Endometrial microvascular endothelial cells (primary cell): ENCODE results near the gene GSG1. TPM values are rescaled to one million over a fixed set of nuclear protein-coding genes. Genes with fewer than 3 reads are reported as not detected.

Source experiments
- in situ Hi-C: cut with HindIII; loops from 2 replicates; pipeline ENCODE4 v1.10.0; 2017; ENCODE audit warnings: low sequenced_read_pairs, low pct_unique_long_range_greater_than_20kb; ENCODE audit errors: inconsistent ontology term
- total RNA-seq: library from RNA; depleted of rRNA; stranded (reverse); fragments of >200 nt; gene quantifications from one replicate; pipeline ENCODE4 v1.2.3, GENCODE V29; 2015; ENCODE audit errors: inconsistent ontology term

Gene GSG1
- total RNA-seq, 1 donor from 2014 or later: not detected

DNA sequence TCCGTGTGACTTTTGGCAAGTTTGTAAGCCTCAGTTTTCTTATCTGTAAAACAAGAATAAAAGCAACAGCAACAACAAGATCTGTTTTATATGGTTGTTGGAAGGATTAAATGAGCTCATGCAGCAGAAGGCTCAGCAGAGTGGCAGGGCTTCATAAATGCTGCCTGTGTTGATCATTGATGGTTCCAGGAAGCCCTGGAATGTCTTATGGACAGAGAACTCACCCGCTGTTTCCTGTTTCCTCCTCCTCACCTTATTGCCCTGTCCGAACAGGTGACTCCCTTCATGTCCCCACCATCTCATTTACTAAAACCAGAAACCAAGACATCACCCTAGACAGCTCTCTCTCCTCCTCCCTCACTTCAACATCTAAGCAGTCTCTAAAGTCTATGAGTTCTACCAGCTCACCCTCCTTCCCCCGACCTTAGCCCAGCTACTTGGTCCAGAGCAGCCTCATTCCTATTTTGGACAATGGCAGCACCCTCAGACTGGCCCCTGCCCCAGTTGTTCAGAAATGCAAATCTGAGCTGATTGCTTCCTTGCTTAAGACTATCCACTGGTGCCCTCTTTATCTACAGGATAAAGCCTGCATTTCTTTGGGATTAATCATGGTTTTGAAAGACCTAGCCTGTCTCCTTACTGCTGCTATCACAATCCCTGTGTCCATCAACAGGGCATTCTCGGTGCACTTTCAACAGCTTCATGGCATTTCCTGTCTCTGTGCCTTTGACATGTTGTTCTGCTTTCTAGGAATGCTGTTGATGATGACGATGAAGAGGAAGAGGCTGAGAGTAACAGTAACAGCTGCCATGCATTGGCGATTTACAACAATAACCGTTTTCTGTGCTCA lies 21.4 kb upstream of the GSG1 start:
- in situ Hi-C loops: loop anchor here (25.0 kb wide), 1 partner anchor 87 kb away; no protein-coding TSS in a partner anchor

DNA sequence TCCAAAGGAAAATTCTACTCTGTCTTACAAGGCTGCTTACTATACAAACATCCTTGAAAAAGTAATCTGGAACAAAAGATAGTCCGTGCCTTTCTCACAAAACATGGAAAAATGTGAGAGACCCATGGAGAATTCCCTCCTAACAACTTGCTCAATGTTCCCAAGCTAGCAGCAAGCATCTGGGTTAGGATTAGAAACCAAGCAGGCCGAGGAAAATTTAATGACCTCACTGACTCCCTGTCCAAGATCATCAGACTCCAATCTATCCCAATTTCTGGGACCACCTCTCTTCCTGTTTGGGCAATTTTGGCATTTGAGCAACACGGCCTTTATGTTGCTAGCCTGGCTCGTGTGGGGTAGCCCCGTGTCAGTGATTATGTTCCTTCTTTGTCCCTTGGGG lies 18.1 kb upstream of the GSG1 start:
- in situ Hi-C loops: loop anchor here (25.0 kb wide), 1 partner anchor 91 kb away; no protein-coding TSS in a partner anchor

DNA sequence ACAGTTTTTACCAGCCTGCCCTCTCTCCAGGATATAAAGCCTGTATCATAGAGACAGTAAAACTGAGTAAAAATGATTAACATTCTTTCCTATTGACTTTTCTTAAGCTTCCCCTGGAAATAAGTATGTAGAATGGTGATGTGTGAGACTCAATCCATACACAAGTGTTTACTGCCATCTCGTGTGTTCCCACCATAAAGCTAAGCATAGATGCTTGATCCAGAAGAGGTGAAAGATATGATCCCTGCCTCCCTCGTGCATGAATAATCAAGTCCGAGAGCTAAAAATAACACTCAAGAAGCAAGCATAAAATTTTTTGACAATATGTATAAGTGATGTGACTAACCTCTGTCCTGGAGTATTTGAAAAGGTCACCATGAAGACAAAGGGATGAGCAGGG lies 16.9 kb upstream of the GSG1 start:
- in situ Hi-C loops: loop anchor here (25.0 kb wide), 1 partner anchor 92 kb away; no protein-coding TSS in a partner anchor

GRCh38 chr12:13119826-13120225 lies 16.4 kb upstream of the GSG1 start:
- in situ Hi-C loops: loop anchor here (25.0 kb wide), 1 partner anchor 92 kb away; no protein-coding TSS in a partner anchor

GRCh38 chr12:13117029-13117428 lies 13.6 kb upstream of the GSG1 start:
- in situ Hi-C loops: loop anchor here (25.0 kb wide), 1 partner anchor 95 kb away; no protein-coding TSS in a partner anchor

- in situ Hi-C loops: loop anchor here (25.0 kb wide), 1 partner anchor 96 kb away; no protein-coding TSS in a partner anchor
Observed at GRCh38 chr12:13116259-13116658, 12.8 kb upstream of the GSG1 start.

DNA sequence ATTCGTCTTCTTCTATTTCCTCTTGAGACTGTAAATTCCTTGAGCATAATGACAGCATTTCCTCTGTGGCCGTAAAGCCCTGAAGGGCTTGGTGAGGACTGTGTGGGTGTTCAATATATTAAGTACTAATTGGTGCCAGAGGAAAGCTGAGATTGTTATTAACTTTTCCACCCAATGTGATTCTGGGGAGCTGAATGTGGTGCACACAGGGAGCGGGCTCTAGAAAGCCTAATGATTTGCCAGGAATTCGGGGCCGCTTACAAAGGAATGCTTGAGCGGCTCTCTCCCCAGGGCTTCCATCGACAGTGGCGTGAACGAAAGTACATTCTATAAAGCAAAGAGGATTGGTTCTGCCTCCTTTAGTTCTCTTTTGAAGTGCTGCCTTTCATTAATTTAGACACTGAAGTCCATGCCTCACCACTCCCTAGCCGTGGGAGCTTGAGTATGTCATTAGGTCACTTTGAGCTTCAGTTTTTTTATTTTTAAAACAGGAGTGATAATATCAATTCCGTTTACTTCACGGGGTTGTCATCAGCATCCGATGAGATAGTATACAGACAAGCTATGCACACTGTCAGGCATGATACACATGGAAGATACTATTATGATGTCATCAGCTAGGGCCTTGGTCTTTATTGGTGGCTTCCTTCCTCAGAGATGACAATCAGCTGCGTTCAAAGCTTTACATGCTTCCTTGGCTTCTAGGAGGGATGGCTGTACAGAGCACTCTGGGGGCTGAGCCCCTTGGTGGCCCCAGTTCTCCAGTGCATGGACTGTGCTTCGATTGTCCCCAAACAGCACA lies 11.0 kb upstream of the GSG1 start:
- in situ Hi-C loops: loop anchor here (25.0 kb wide), 1 partner anchor 98 kb away; no protein-coding TSS in a partner anchor

GRCh38 chr12:13112968-13113367 lies 9.5 kb upstream of the GSG1 start:
- in situ Hi-C loops: loop anchor here (25.0 kb wide), 1 partner anchor 99 kb away; no protein-coding TSS in a partner anchor

GRCh38 chr12:13106666-13107065 lies 3.2 kb upstream of the GSG1 start:
- in situ Hi-C loops: loop anchor here (25.0 kb wide), 1 partner anchor 106 kb away; no protein-coding TSS in a partner anchor

DNA sequence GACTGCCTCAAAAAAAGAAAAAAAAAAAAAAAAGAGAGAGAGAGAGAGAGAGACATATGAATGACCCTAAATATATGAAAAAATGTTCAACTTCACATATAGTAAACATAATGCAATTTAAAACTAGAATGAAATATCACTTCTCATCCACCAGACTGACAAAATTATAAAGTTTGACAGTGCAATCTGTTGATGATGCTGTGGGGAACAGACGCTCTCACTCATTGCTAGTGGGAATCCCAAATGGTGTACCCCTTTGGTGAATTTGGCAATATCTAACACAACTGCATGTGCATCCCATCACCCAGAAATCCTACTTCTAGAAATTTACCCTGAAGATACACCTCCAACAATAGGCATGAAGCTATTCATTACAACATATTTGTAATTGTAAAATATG lies 2.3 kb upstream of the GSG1 start:
- in situ Hi-C loops: loop anchor here (25.0 kb wide), 1 partner anchor 107 kb away; no protein-coding TSS in a partner anchor

DNA sequence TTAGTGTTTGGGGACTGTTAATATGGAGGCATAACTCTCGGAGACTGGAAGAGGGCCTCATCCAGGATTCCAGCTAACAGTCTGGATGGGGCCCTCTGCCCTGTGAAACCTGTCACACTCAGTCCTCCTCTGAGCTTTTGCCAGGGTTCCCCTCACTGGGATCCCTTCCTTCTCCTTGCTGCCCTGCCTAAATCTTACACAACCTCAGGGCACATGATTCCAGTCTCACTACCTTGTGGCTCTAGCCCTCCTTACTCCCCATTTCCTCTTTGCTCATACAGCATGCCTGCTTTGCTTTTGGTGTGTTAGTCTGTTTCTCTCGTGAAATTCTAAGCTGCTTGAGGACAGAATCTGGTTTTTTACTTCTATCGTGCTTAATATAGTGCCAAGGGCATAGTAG lies 942 bp upstream of the GSG1 start:
- in situ Hi-C loops: loop anchor here (25.0 kb wide), 1 partner anchor 108 kb away; no protein-coding TSS in a partner anchor

GRCh38 chr12:13102461-13103195 lies 839 bp downstream of the GSG1 start:
- in situ Hi-C loops: loop anchor here (25.0 kb wide), 1 partner anchor 110 kb away; no protein-coding TSS in a partner anchor

DNA sequence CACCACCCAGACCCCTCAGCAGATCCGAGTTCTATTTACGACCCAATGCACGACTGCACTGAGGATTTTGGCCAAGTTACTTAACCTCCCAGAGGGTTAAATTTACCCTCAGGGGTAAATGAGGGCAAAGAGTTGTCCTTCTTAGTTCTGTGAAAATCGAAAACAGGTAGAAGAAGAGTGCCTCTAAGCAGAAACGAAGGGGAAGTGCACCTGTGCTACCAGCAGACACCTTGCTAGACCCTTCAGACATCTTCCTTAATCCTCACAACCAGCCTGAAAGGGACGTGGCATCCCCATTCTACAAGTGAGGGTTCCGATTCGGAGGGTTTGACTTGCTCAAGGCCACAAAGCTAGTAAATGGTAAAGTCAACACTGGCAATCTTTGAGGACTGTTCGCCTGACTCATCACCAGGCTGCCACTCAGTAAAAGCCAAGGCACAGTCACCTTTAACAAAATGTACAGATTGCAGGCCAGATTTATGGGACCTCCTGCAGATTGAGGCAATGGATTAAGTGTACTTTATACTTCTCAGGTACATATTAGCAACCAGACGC lies 1.6 kb downstream of the GSG1 start:
- in situ Hi-C loops: loop anchor here (25.0 kb wide), 1 partner anchor 110 kb away; no protein-coding TSS in a partner anchor

DNA sequence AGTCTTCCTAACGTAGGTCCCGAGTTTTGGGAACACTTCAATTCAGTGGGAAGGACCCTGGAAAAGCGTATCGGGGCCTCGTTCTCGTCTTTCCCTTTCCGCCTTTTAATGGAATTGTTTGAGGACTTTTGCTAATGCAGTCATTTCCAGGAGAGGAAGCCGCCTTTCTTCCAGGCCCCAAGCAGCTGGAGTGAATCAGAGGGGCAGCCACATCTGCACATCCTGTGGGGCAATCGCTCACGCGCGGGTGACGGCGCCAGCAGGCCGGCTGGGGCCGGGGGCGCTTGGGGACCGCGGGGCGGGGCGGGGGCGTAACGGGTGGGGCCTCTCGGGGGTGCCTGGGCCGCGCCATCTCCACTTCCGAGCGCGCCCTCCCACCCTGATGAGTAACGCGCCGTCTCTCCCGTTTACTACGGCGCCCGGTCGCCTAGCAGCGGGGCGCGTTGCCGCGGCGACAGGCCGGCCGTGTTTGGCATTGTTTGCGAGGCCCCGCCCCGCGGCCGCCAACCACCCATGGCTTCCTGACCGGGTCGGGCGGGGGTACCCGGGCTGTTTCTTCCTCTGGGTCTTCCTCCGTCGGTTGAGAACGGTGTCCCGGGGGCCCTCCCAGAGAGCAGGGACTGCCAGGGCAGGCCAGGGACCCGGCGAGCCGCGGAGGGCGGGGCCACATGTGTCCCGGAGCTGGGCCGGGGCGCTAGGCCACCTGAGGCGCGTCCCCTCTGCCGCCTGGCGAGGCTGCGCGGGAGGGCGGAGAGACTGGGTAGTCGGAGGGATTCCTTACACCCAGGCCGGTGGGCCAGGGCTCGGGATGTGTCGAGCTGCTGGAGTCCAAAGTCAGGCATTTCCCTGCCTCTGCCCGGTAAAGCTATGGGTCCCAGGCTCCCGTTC lies 2.3 kb downstream of the GSG1 start:
- in situ Hi-C loops: loop anchor here (25.0 kb wide), 1 partner anchor 111 kb away; no protein-coding TSS in a partner anchor

- in situ Hi-C loops: loop anchor here (25.0 kb wide), 1 partner anchor 112 kb away; no protein-coding TSS in a partner anchor
Observed at GRCh38 chr12:13100605-13100881, 2.9 kb downstream of the GSG1 start.

DNA sequence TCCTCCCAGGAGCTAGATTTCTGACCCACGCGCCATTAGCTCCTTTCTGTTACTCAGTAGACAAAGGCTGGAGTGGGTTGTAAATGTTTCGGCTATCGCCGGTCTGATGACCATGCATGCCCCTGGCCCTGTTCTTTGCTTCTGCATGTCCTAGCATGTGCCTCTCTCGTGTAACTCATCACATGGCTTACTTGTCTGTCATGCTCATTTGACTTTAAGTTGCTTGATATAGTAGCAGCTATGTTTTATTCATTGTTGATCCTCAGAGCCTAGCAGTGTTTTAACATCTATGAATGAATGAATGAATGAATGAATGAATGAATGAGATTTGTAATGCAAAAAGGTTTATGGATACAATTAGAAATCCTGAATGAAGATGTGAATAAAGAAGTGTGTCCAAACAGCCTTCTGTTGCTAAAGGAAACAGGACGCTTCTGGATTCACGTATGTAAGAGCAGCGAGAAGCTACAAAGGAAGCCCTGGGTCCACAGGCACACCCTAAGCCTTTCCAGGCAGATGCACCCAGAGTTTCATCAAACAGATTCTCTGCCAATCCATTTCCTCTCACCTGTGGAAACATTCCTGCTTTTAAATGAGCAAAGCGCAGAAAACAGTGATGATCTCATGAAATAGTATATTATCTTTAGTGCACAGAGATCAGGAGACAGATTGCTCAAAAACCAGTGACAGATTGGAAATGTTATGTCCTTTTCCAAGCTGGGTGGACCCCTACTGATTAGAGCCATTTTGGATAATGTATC lies 3.4 kb downstream of the GSG1 start:
- in situ Hi-C loops: loop anchor here (25.0 kb wide), 1 partner anchor 112 kb away; no protein-coding TSS in a partner anchor
